Neural progenitor cell (in vitro differentiated cells): ENCODE measurements around the gene TPD52L2.

Source experiments
- EZH2 ChIP-seq: fragments of 200-600 bp; sonication (generic); IDR thresholded peaks from 2 replicates; pipeline ENCODE4 v1.6.1; 2017; ENCODE audit warnings: antibody characterized with exemption, mild to moderate bottlenecking, moderate library complexity
- EZH2phosphoT487 ChIP-seq: fragments of 200-600 bp; sonication (generic); IDR thresholded peaks from 2 replicates; pipeline ENCODE4 v1.6.1; 2017; ENCODE audit warnings: antibody characterized with exemption
- TF ChIP-seq, protein P1 (sequence below): fragments of 200-600 bp; sonication (generic); IDR thresholded peaks from 2 replicates; pipeline ENCODE4 v1.5.1; 2017; ENCODE audit warnings: antibody characterized with exemption, mild to moderate bottlenecking

DNA sequence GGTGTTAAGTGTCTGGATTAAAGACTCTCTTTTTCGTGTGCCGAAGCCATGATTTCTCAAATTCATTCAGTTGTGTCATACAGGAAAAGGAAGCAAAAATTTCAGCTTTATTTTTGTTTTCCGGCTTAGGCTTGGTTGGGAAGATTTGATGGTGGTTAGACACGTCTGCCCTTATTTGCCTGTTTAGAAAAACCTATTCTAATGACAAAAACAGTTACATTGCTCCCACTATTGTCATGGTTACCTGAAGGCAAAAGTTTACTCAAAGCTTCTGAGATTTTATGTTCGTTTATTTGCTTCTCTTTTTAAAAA lies 30.8 kb downstream of the TPD52L2 start:
- TF ChIP-seq, protein P1, sequence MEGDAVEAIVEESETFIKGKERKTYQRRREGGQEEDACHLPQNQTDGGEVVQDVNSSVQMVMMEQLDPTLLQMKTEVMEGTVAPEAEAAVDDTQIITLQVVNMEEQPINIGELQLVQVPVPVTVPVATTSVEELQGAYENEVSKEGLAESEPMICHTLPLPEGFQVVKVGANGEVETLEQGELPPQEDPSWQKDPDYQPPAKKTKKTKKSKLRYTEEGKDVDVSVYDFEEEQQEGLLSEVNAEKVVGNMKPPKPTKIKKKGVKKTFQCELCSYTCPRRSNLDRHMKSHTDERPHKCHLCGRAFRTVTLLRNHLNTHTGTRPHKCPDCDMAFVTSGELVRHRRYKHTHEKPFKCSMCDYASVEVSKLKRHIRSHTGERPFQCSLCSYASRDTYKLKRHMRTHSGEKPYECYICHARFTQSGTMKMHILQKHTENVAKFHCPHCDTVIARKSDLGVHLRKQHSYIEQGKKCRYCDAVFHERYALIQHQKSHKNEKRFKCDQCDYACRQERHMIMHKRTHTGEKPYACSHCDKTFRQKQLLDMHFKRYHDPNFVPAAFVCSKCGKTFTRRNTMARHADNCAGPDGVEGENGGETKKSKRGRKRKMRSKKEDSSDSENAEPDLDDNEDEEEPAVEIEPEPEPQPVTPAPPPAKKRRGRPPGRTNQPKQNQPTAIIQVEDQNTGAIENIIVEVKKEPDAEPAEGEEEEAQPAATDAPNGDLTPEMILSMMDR = no peak
- no peak for TF ChIP-seq EZH2
- no peak for TF ChIP-seq EZH2phosphoT487
